GM21528 (cell line): ENCODE measurements around the gene BLVRB.

Source experiments
- ATAC-seq: cut with Tn5 transposase; IDR thresholded peaks from one replicate; pipeline ENCODE4 v1.9.1; 2021; ENCODE audit warnings: mild to moderate bottlenecking, moderate library complexity; ENCODE audit not compliant: unreplicated experiment, low FRiP score

Gene BLVRB

GRCh38 chr19:40424637-40425449 is 40.7 kb downstream of the BLVRB start:
- no peak for ATAC-seq

GRCh38 chr19:40423938-40424337 is 41.6 kb downstream of the BLVRB start:
- ATAC-seq, result no peak

- ATAC-seq, result no peak
Measured at GRCh38 chr19:40422748-40423566, 42.6 kb downstream of the BLVRB start.

- ATAC-seq, result no peak
Measured at GRCh38 chr19:40421993-40422747, 43.4 kb downstream of the BLVRB start.

GRCh38 chr19:40420766-40421765 is 44.5 kb downstream of the BLVRB start:
- ATAC-seq, result peak; percentile 31

GRCh38 chr19:40420451-40420765 is 45.1 kb downstream of the BLVRB start:
- no peak for ATAC-seq

- no peak for ATAC-seq
Measured at GRCh38 chr19:40419780-40420179, 45.8 kb downstream of the BLVRB start.

GRCh38 chr19:40419066-40419612 is 46.4 kb downstream of the BLVRB start:
- no peak for ATAC-seq

GRCh38 chr19:40418040-40418439 is 47.5 kb downstream of the BLVRB start:
- ATAC-seq, result no peak

- no peak for ATAC-seq
Measured at GRCh38 chr19:40417643-40417981, 47.9 kb downstream of the BLVRB start.

GRCh38 chr19:40416918-40417642 is 48.5 kb downstream of the BLVRB start:
- no peak for ATAC-seq

- no peak for ATAC-seq
Measured at GRCh38 chr19:40415768-40416167, 49.8 kb downstream of the BLVRB start.

GRCh38 chr19:40414542-40415535 is 50.7 kb downstream of the BLVRB start:
- ATAC-seq, result no peak

- ATAC-seq, result no peak
Measured at GRCh38 chr19:40413291-40413845, 52.2 kb downstream of the BLVRB start, which contains the start of gene PRX. TSS of gene PRX (minus strand) at chr19:40413378. CDS start at chr19:40407932, 5,446 bp downstream.

- ATAC-seq, result no peak
Measured at GRCh38 chr19:40412866-40413265, 52.7 kb downstream of the BLVRB start.

GRCh38 chr19:40411958-40412499 is 53.5 kb downstream of the BLVRB start:
- no peak for ATAC-seq

- ATAC-seq, result no peak
Measured at GRCh38 chr19:40411125-40411842, 54.3 kb downstream of the BLVRB start.
